Measurements from ENCODE around the gene PFDN1. TPM values are rescaled to one million over a fixed set of nuclear protein-coding genes. Genes with fewer than 3 reads are reported as not detected.

Gene PFDN1
- total RNA-seq, 1 experiment from 2014 or later: 54.4 TPM

- TF ChIP-seq TCF7L2 (IDR thresholded peaks at IDR 0.05; ENCODE audit: low read depth, low read length): no peak
- no peak for TF ChIP-seq POLR2AphosphoS5 (IDR thresholded peaks at IDR 0.05; ENCODE audit: low read depth, low read length)
- TF ChIP-seq SIN3A (IDR thresholded peaks at IDR 0.05; ENCODE audit: borderline replicate concordance, insufficient read depth, low read depth, low read length): no peak
- TF ChIP-seq CTCF (IDR thresholded peaks at IDR 0.05): no peak
- TF ChIP-seq REST (IDR thresholded peaks at IDR 0.05; ENCODE audit: insufficient read depth in 1 of 2, low read depth in 2 of 2, low read length in 1 of 2): no peak
- ChIA-PET CTCF (no interaction called here), POLR2A (no interaction called here)
- Histone ChIP-seq H3K9me3 (ENCODE audit: control insufficient read depth, insufficient read depth, low read depth, low read length) (no peaks in the 10 kb centered on the region), H3K27me3 (ENCODE audit: control insufficient read depth, insufficient read depth, low read length) (no peaks in the 10 kb centered on the region), H3K27ac (ENCODE audit: low read length) (no peak overlapping the region), H3K4me1 (ENCODE audit: control insufficient read depth, insufficient read depth, low read length) (peaks cover 12% of the 10 kb centered on the region), H3K36me3 (ENCODE audit: control insufficient read depth, insufficient read depth, low read length) (no peaks in the 10 kb centered on the region), H3K4me3 (ENCODE audit: low read depth in 2 of 2, low read length in 2 of 2) (no peak overlapping the region)
- intact Hi-C loops (cut with micrococcal nuclease; ENCODE audit: unreplicated experiment): no loop called here
- DNase-seq (ENCODE audit: low read depth, low spot score) (no peak), ATAC-seq (no peak)
- in situ Hi-C loops (cut with HindIII; ENCODE audit: low pct_unique_long_range_greater_than_20kb, low sequenced_read_pairs): no loop called here
- BruUV-seq (replicated peaks): no TSS peak
Observed at GRCh38 chr5:140217299-140218026, 85.4 kb downstream of the PFDN1 start.

- DNase-seq (ENCODE audit: low read depth, low spot score) (no peak), ATAC-seq (no peak)
- intact Hi-C loops (cut with micrococcal nuclease; ENCODE audit: unreplicated experiment) (no loop called here), in situ Hi-C loops (cut with HindIII; ENCODE audit: low pct_unique_long_range_greater_than_20kb, low sequenced_read_pairs) (no loop called here)
- TF ChIP-seq POLR2AphosphoS5 (IDR thresholded peaks at IDR 0.05; ENCODE audit: low read depth, low read length) (no peak), SIN3A (IDR thresholded peaks at IDR 0.05; ENCODE audit: borderline replicate concordance, insufficient read depth, low read depth, low read length) (no peak), REST (IDR thresholded peaks at IDR 0.05; ENCODE audit: insufficient read depth in 1 of 2, low read depth in 2 of 2, low read length in 1 of 2) (no peak), CTCF (IDR thresholded peaks at IDR 0.05) (no peak), TCF7L2 (IDR thresholded peaks at IDR 0.05; ENCODE audit: low read depth, low read length) (no peak)
- H3K4me3 ChIP-seq (ENCODE audit: low read depth in 2 of 2, low read length in 2 of 2): no peak overlapping the region
- H3K27me3 ChIP-seq (ENCODE audit: control insufficient read depth, insufficient read depth, low read length): no peaks in the 10 kb centered on the region
- no peaks in the 10 kb centered on the region for H3K9me3 ChIP-seq (ENCODE audit: control insufficient read depth, insufficient read depth, low read depth, low read length)
- H3K36me3 ChIP-seq (ENCODE audit: control insufficient read depth, insufficient read depth, low read length): no peaks in the 10 kb centered on the region
- H3K4me1 ChIP-seq (ENCODE audit: control insufficient read depth, insufficient read depth, low read length): peaks cover 12% of the 10 kb centered on the region
- CTCF ChIA-PET: no interaction called here
- POLR2A ChIA-PET: no interaction called here
- no TSS peak for BruUV-seq (replicated peaks)
- no peak overlapping the region for H3K27ac ChIP-seq (ENCODE audit: low read length)
Observed at GRCh38 chr5:140216478-140217074, 86.3 kb downstream of the PFDN1 start.
